Cardiac fibroblast (primary cell): ENCODE results near the gene TTLL5.
A peak's percentile ranks its signal among the peaks of the same experiment; 100 is the strongest.

Experiments
- DNase-seq, 2 donors: peaks; one replicate each; pipeline versions ENCODE4 v3.0.0 to v3.0.0-alpha.2; 2010; ENCODE audit warnings: low read depth in 2 of 2
- H3K4me3 ChIP-seq, 2 donors: replicated peaks in 1 of 2; 1 replicate in 1 of 2; 2 replicates in 1 of 2; pipeline ENCODE4 v1.5.1; 2011; ENCODE audit warnings: low read depth in 2 of 2, low read length in 2 of 2, mild to moderate bottlenecking in 2 of 2, moderate library complexity in 1 of 2
- CTCF ChIP-seq: IDR thresholded peaks from one replicate; pipeline ENCODE4 v1.5.1; 2011; ENCODE audit warnings: low read depth, mild to moderate bottlenecking, low read length, inconsistent platforms

TTLL5 gene

DNA sequence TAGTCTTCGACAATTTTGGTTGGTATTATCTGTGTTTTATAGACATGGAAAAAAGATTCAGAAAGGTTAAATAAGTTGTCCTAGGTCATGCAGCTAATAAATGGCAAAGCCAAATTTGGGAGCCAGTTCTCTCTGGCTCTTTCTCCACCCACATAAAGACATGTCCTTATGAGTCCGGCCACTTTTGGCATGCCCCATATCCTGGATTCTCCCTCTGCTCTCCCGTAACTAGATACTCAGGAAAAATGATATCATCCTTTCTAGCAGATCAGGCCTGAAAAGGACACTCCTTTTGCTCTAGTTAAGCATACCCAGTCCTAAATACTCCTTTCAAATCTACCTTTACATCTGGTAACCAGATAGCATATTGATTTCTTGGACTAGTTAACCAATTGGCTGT is 64.4 kb downstream of the TTLL5 start:
- TF ChIP-seq CTCF, result no peak
- peak; percentile 27 to 43 for DNase-seq
- no peak overlapping the region for H3K4me3 ChIP-seq

DNA sequence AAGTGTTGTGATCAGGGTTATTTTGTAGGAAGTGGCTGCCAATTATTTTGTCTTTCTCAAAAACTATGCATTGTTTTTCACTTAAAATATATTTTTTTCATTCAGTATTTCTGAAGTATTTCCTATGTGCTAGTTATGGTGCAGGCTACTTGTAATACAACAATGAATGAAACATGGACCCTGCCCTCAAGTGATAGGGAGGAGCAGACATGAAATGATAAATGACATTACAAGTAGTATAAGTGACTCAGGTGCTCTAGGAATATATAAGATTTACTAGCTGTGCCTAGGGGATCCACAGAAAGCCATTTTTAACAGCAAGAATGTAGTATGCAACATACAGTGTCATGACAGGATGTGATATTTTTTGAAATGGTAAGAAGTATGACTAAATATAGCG is 65.3 kb downstream of the TTLL5 start:
- TF ChIP-seq CTCF, result no peak
- no peak overlapping the region for H3K4me3 ChIP-seq
- no peak for DNase-seq

GRCh38 chr14:75727124-75727523 is 66.1 kb downstream of the TTLL5 start:
- H3K4me3 ChIP-seq, result no peak overlapping the region
- TF ChIP-seq CTCF, result no peak

DNA sequence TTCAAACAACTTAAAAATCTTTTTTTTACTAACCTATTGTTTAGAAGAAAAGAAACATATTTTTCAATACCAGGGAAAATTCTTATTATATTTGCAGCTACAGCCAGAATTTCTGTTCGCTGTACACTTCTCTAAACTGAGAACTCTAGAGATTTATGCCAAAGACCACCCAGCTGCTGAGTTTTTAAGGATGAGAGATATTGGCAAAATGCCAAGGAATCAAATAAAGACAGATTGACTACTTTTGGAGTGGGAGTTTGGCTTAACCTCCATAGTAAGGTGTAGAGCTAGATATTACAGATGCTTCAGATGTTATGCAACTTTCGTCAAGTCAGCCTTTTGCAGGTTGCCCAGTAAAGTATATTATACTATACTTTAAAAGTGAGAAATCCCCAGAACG is 71.8 kb downstream of the TTLL5 start:
- no peak overlapping the region for H3K4me3 ChIP-seq
- no peak for DNase-seq
- no peak for TF ChIP-seq CTCF

More at GRCh38 chr14:75727124-75727523, 66.1 kb downstream of the TTLL5 start:
- no peak for DNase-seq

DNA sequence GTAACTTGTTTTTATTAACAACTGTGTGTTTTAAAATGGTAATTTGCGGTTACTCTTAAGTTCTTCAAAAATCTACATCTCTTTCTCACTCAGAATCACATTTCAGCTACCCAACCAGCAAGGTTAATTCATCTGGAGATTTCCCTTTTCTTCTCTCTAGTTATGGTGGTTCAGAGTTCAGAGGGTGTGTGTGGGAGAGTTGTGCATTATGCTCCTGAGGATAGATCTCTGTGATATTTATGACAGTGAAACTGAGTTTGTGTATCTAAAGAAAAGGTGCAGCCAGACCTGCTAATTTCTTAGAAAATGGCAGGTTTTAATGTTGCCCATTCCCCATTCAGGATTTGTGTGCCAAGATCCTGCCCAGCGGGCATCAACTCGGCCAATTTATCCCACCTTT is 73.8 kb downstream of the TTLL5 start:
- DNase-seq, result no peak
- TF ChIP-seq CTCF, result no peak
- no peak overlapping the region for H3K4me3 ChIP-seq

DNA sequence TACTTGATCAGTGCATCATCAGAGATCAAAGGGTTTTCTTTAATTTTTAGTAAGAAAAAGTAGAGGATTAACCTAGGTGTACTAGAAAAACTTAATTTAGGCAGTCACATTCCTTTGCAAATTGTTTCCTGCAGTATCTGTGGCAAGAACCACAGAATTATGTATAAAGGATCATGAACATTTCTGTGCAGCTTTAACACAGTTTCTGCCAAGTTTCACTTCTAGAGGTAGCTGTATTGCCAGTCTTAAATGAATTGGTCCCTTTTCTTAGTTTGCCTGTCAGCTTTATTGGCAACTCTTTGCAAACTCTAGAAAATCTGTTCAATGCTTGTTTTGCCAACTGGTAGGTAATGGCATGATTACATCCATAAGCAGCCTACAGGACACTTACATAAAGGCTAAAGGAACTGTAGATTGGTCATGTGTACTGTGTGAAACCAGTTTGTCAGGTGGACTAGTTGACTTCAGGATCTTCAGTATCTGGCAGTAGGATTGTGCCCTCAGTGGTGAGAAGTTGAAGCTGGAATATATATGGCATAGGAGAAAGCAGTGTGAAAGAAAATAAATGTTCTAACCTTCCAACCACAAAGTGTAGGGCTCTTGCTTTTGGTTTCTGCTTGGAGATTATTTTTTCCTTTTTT is 75.9 kb downstream of the TTLL5 start:
- no peak for DNase-seq
- H3K4me3 ChIP-seq, result no peak overlapping the region
- no peak for TF ChIP-seq CTCF

- peak; percentile 42 to 62 for DNase-seq
- no peak overlapping the region for H3K4me3 ChIP-seq
- TF ChIP-seq CTCF, result no peak
Observed at GRCh38 chr14:75738192-75738591, 77.1 kb downstream of the TTLL5 start.
